ENCODE data around the gene USP32. TPM values are rescaled to one million over a fixed set of nuclear protein-coding genes. Genes with fewer than 3 reads are reported as not detected.
"Not testable (repeated sequence)": the region's sequence is repeated elsewhere in the genome, so short reads cannot be mapped to it uniquely, and the experiment has no call there.

The USP32 gene
- total RNA-seq, 4 donors from 2014 or later, result 29.1 to 74.1 (median 42.5) TPM

GRCh38 chr17:60383379-60383778, 8.6 kb downstream of the USP32 start:
- H3K36me3 ChIP-seq, result peaks cover 0 to 5% (median 0%) of the 10 kb centered on the region in 3 donors
- H3K9me3 ChIP-seq, result no peaks in the 10 kb centered on the region
- intact Hi-C loops (cut with DNase I), result no loop called here
- WGBS, 2 donors, result 72 to 77% methylated on average over 3 of the region's 3 CpGs
- H3K4me1 ChIP-seq, result peaks cover 0 to 40% (median 4%) of the 10 kb centered on the region in 3 donors
- H3K27ac ChIP-seq, result no peak overlapping the region
- no peaks in the 10 kb centered on the region for H3K27me3 ChIP-seq
- no peak overlapping the region for H3K4me3 ChIP-seq
- no peak for TF ChIP-seq POLR2A (IDR thresholded peaks at IDR 0.05)
- TF ChIP-seq CTCF (IDR thresholded peaks at IDR 0.05), result no peak
- DNase-seq, result no peak

GRCh38 chr17:60381958-60382357, 10.0 kb downstream of the USP32 start:
- WGBS, 2 donors, result 70 to 79% methylated on average over 4 of the region's 4 CpGs
- H3K4me3 ChIP-seq, result no peak overlapping the region
- DNase-seq, result no peak
- peaks cover 0 to 7% (median 0%) of the 10 kb centered on the region in 3 donors for H3K36me3 ChIP-seq
- no peak overlapping the region for H3K27ac ChIP-seq
- intact Hi-C loops (cut with DNase I), result no loop called here
- no peak for TF ChIP-seq POLR2A (IDR thresholded peaks at IDR 0.05)
- TF ChIP-seq CTCF (IDR thresholded peaks at IDR 0.05), result no peak
- H3K4me1 ChIP-seq, result peaks cover 0 to 26% (median 4%) of the 10 kb centered on the region in 3 donors
- no peaks in the 10 kb centered on the region for H3K27me3 ChIP-seq
- no peaks in the 10 kb centered on the region for H3K9me3 ChIP-seq

GRCh38 chr17:60379461-60379860, 12.5 kb downstream of the USP32 start:
- H3K4me1 ChIP-seq; H3K27ac ChIP-seq; DNase-seq; H3K9me3 ChIP-seq; H3K27me3 ChIP-seq; intact Hi-C loops (cut with DNase I); H3K4me3 ChIP-seq: not testable (repeated sequence)
- peaks cover 0 to 14% (median 0%) of the 10 kb centered on the region in 3 donors for H3K36me3 ChIP-seq
- 77 to 82% methylated on average over 2 to 3 of the region's 3 CpGs for WGBS, 2 donors

GRCh38 chr17:60378187-60378586, 13.7 kb downstream of the USP32 start:
- H3K27ac ChIP-seq; intact Hi-C loops (cut with DNase I); H3K4me1 ChIP-seq; H3K4me3 ChIP-seq; DNase-seq; H3K27me3 ChIP-seq; H3K9me3 ChIP-seq: not testable (repeated sequence)
- peaks cover 0 to 14% (median 0%) of the 10 kb centered on the region in 3 donors for H3K36me3 ChIP-seq
- 79 to 96% methylated on average over 1 of the region's 1 CpG for WGBS, 2 donors

- DNase-seq, result no peak
- no peak overlapping the region for H3K27ac ChIP-seq
- WGBS, 2 donors, result 59 to 76% methylated on average over 6 of the region's 6 CpGs
Measured at GRCh38 chr17:60372790-60373483, 19.0 kb downstream of the USP32 start.

More at GRCh38 chr17:60372790-60373483, 19.0 kb downstream of the USP32 start:
- intact Hi-C loops (cut with DNase I), result no loop called here
- no peak for TF ChIP-seq POLR2A (IDR thresholded peaks at IDR 0.05)
- no peak for TF ChIP-seq CTCF (IDR thresholded peaks at IDR 0.05)
- Histone ChIP-seq H3K27me3 (no peaks in the 10 kb centered on the region), H3K4me1 (peaks cover 0 to 22% (median 9%) of the 10 kb centered on the region in 3 donors), H3K4me3 (no peak overlapping the region), H3K9me3 (no peaks in the 10 kb centered on the region), H3K36me3 (peaks cover 0 to 9% (median 0%) of the 10 kb centered on the region in 3 donors)
